Measurements from ENCODE around the gene SYCP2.

DNA sequence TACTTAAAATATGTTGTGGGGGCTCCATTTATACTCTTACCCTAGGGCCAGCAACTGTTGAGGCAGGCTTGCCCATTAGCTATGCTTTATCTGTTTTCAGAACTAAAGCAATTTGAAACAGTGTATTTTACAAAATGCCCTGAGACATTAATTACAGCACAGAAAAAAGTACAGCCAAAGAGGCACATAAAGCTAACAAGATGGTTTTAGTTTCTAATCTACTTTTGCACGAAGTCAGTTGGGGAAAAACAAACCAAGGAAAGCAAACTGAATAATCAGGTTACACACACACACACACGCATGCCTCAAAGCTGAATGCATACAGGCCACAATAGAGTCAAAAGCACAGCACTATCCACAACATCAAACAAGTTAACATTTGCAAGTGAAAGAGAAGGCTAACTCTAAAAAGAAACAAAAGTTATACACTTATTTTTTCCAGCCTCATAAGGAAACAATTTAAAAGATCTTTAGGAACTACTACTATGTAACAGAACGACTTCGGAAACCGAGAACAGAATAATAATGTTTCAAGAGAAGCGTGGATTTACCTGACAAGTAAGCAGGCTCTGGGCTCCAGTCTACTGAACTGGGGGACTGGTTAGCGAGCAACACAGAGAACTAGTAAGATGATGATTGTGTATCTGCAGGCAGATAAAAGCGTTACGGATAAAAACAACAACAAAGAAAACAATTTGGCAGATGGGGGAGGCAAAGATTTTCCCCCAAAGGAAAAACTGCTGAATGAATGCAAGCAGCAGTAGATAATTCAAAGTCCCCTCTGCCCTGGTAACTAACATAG lies 1.7 kb downstream of the SYCP2 start:
- TF ChIP-seq, protein P1, sequence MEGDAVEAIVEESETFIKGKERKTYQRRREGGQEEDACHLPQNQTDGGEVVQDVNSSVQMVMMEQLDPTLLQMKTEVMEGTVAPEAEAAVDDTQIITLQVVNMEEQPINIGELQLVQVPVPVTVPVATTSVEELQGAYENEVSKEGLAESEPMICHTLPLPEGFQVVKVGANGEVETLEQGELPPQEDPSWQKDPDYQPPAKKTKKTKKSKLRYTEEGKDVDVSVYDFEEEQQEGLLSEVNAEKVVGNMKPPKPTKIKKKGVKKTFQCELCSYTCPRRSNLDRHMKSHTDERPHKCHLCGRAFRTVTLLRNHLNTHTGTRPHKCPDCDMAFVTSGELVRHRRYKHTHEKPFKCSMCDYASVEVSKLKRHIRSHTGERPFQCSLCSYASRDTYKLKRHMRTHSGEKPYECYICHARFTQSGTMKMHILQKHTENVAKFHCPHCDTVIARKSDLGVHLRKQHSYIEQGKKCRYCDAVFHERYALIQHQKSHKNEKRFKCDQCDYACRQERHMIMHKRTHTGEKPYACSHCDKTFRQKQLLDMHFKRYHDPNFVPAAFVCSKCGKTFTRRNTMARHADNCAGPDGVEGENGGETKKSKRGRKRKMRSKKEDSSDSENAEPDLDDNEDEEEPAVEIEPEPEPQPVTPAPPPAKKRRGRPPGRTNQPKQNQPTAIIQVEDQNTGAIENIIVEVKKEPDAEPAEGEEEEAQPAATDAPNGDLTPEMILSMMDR (IDR thresholded peaks at IDR 0.05), result no peak
- TF ChIP-seq ZFX (IDR thresholded peaks at IDR 0.05; ENCODE audit: borderline replicate concordance), result no peak

Measured in 22Rv1 (cell line).